ENCODE results near the gene TMEM141.

DNA sequence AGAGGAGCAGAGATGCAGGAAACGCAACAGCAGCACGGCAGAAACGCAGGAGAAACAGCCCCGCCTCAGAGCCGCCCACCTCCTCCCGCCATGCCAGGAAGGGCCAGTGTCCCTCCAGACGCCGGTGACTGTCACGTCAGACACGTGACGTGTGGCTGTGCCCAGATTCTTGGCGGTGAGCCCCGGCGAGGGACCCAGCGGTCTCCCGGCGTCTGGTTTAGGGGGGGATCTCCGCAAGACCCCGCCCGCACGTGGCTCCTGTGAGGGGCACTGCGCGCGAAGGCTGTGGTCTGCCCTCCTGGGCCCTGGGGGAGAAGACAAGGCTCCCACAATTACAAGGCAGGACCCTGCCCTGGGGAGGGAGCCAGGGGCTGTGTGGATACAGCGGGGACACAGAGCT, 30.7 kb upstream of the TMEM141 start:
- TF ChIP-seq, protein P1, sequence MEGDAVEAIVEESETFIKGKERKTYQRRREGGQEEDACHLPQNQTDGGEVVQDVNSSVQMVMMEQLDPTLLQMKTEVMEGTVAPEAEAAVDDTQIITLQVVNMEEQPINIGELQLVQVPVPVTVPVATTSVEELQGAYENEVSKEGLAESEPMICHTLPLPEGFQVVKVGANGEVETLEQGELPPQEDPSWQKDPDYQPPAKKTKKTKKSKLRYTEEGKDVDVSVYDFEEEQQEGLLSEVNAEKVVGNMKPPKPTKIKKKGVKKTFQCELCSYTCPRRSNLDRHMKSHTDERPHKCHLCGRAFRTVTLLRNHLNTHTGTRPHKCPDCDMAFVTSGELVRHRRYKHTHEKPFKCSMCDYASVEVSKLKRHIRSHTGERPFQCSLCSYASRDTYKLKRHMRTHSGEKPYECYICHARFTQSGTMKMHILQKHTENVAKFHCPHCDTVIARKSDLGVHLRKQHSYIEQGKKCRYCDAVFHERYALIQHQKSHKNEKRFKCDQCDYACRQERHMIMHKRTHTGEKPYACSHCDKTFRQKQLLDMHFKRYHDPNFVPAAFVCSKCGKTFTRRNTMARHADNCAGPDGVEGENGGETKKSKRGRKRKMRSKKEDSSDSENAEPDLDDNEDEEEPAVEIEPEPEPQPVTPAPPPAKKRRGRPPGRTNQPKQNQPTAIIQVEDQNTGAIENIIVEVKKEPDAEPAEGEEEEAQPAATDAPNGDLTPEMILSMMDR (IDR thresholded peaks at IDR 0.05; ENCODE audit: low read depth, low read length), result no peak
- TF ChIP-seq MAX (IDR thresholded peaks at IDR 0.05; ENCODE audit: low read depth, low read length), result no peak
- no peak for TF ChIP-seq MYC (IDR thresholded peaks at IDR 0.05; ENCODE audit: low read depth, low read length)
- no peak for TF ChIP-seq POLR2A (IDR thresholded peaks at IDR 0.05; ENCODE audit: extremely low read depth, insufficient read length)

Data from NB4 (cell line).